AG09319 (cell line): ENCODE measurements around the gene IGFBP5.
A peak's percentile ranks its signal among the peaks of the same experiment; 100 is the strongest.

Experiments used
- DNase-seq: peaks from one replicate; pipeline ENCODE4 v3.0.0-alpha.2; 2010; ENCODE audit warnings: low read depth; ENCODE audit errors: extremely low read depth
- TF ChIP-seq, protein P1 (sequence below): IDR thresholded peaks from 2 replicates; pipeline ENCODE4 v1.5.1; 2011; ENCODE audit warnings: low read depth, mild to moderate bottlenecking, inconsistent platforms, low read length, moderate library complexity

The IGFBP5 gene

DNA sequence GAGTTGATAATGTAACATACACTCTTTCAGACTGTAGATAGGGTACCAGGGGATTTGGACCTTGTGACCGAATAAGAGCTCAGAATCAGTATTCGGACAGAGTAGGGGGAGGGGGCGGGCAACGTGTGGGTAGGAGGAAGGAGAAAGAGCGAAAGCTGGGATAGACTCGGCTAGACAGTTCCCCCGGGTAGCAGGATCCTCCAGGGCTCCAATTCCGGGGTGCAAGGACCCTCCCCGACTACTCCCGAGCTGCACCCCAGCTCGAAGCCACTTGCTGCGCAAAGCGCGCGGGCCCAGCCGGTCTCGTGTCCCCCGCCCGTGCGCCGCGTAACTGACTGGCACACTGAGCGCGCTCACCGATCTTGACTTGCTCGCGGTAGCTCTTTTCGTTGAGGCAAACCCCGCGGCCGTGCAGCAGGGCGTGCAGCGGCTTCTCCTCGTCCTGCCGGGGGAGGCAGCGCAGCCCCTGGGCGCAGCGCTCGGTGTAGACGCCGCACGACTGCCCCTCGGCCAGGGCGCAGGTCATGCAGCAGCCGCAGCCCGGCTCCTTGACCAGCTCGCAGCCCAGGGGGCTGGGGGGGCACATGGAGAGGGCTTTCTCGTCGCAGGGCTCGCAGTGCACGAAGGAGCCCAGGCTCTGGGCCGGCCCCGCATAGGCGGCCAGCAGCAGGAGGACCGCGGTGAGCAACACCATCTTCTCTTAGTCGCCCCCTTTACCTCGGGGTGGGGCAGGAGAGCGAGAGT lies 1.1 kb downstream of the IGFBP5 start:
- TF ChIP-seq, protein P1, sequence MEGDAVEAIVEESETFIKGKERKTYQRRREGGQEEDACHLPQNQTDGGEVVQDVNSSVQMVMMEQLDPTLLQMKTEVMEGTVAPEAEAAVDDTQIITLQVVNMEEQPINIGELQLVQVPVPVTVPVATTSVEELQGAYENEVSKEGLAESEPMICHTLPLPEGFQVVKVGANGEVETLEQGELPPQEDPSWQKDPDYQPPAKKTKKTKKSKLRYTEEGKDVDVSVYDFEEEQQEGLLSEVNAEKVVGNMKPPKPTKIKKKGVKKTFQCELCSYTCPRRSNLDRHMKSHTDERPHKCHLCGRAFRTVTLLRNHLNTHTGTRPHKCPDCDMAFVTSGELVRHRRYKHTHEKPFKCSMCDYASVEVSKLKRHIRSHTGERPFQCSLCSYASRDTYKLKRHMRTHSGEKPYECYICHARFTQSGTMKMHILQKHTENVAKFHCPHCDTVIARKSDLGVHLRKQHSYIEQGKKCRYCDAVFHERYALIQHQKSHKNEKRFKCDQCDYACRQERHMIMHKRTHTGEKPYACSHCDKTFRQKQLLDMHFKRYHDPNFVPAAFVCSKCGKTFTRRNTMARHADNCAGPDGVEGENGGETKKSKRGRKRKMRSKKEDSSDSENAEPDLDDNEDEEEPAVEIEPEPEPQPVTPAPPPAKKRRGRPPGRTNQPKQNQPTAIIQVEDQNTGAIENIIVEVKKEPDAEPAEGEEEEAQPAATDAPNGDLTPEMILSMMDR, result no peak
- no peak for DNase-seq

DNA sequence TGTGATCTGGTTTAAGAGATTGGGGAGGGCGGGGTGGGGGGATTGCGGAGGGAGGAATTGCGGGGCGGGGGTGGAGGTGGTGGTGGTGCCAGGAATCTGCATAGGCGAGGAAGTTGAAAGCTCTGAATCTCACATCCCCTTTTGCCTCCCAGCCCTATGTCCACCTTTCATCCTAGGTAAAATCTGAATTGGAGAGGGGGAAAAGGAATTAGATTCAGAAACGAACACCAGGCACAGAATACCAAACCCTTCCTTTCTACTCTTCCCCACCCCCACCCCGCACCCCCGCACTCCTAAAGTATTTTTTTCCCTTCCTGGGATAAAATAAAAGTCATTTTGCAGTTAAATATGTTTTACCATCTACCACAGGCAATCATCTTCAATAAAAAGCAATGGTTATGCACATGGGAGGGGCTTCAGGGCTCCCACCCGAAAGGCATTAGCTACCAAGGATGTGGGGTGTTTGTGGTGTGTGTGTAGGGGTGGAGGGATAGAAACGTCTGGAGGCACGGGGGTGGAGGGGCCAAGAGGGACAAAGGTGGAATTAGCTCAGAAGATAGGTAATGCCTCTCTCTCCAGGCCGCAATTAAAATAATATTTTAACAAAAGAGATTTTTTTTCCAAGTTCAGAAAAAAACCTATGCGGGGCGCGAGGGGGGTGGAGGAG lies 1.8 kb downstream of the IGFBP5 start:
- no peak for DNase-seq
- TF ChIP-seq, protein P1, result no peak

DNA sequence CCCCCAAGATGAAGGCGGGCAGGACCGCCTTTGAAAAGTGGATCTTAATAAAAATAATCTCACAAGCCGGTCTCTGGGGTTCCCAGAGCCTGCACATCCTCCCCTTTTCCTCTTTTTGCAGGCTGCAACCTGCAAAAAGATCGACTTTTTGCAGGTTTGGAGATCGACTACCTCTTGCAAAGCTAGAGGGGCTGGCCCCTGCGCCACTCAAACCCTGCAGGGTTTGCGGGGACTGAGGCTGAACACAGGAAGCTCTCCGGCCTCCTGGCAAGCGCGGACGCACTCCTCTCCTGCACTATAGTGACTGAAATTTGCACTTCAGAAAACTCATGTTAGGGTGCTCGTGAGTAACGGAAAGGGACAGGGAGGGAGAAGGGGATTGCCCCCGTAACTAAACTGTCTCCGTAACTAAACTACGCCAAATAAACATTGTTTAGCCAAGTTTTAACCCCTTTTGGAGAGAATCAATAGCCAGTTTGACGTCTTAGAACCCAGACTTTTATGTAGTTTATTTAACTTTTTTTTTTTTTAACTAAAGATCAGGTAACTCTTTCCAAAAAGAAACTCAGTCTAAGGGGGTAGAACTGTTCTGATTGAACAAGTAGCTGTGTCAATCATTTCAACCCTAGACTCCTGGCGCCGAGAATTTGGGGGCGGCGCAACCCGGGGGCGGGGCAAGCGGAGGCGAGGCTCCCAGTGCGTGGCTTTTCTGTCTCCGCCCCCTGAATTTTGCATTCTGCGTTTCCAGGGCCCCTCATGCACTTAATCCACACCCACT lies 2.5 kb downstream of the IGFBP5 start:
- peak; percentile 52 for DNase-seq
- TF ChIP-seq, protein P1, result no peak

DNA sequence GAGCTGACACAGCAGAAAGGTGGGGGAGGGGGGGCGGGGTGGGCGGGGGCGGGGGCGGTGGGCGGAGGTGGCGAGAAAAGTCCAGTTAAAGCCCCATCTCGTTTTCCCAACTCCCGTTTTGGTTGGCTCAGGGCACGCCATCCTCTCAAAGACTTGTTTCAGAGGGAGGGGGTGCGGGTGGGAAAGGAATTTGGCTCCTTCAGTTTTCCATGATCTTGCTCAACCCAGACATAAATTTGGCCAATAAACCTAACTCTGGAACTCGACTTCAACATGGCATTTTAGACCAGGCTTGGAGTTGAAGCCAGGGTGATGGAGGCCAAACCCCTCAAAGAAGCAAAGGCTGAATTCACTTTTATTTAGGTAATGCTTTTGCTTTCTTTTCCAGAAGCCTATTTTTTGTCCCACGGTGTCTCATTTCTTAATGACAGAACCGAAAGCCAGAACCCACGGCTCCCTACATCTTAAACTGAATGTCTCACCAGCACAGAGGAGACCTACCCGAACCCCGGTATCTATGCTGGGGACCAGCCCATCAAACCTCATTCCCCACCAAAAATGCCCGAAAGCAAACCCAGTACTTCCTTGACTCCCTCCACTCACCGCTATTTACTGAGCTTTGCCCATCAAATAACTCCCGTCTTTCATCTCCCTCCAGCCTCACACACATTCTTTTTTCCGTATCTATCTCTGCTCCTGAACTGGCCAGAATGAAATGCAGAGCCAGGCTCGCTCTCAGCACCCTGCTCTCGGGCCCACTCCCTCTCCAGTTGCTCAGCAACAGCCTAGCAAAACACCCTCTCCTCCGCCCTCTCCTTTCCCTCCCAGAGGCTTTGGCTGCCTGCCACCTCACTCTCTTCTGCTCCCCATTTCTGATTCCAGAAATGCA lies 4.3 kb downstream of the IGFBP5 start:
- TF ChIP-seq, protein P1, result no peak
- peak; percentile 58 for DNase-seq

DNA sequence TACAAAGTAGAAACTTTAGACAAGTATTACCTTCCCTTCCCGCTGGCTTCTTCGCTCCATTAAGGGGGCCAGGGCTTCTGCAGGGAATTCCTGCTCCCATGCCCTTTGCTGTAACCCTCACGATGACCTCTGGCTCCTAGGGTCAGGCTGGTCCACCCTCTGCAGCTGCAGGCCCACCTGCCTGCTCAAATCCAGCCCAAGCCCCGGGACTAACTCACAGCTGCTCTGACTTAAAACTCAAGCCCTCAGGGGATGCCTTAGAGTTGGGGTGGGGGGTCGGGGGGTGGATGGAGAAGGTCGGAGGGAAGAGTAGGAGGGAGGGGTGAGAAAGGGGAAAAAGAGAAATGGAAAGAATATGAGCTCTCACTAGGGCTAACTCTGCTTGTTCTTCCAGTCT lies 4.9 kb downstream of the IGFBP5 start:
- no peak for DNase-seq
- TF ChIP-seq, protein P1, result no peak

DNA sequence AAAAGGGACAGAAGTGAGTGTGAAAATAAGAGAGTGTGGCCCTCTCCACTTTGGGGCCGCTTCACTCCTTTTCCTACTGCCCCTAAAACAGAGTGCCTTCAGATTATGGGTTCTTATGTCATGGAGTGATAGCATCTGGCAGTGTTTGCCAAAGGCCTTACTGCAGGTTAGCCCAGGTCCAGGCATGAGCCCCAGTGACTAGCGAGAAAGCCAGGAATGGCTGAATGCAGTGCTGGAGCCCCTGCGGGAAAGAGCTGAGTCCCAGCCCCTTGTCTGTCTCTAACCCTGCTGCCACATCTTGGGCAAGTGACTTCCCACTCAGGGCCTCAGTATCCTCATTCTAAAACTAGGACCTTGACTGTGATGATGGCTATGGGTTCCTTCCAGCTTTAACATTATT lies 6.0 kb downstream of the IGFBP5 start:
- TF ChIP-seq, protein P1, result no peak
- no peak for DNase-seq
